K562 (cell line): ENCODE data around the gene AMN1. TPM values are rescaled to one million over a fixed set of nuclear protein-coding genes. Genes with fewer than 3 reads are reported as not detected.

Experiments used
- ATF7 ChIP-seq: fragments of 450-650 bp; IDR thresholded peaks from 2 replicates; pipeline ENCODE4 v1.7.1; 2014; ENCODE audit warnings: mild to moderate bottlenecking, moderate library complexity
- BRD9 ChIP-seq: fragments of 450-650 bp; IDR thresholded peaks from 2 replicates; pipeline ENCODE4 v1.6.1; 2018; ENCODE audit warnings: low read depth; ENCODE audit not compliant: partially characterized antibody
- CBX8 ChIP-seq: fragments of 200-600 bp; sonication (generic); IDR thresholded peaks from 2 replicates; pipeline ENCODE4 v1.6.1; 2012; ENCODE audit warnings: borderline replicate concordance, mixed run types, low read depth, mild to moderate bottlenecking, moderate library complexity, mixed read lengths, low read length, control low read depth, inconsistent platforms; ENCODE audit not compliant: poor library complexity, severe bottlenecking; ENCODE audit errors: extremely low read depth
- CEBPG ChIP-seq, 3 experiments: fragments of 200-800 bp in 1 of 3; sonication (Bioruptor generic) in 1 of 3; sonication (generic) in 1 of 3; formaldehyde crosslinking in 1 of 3; IDR thresholded peaks in 2 of 3; conservative IDR thresholded peaks in 1 of 3; 2 replicates each; pipeline versions ENCODE4 v1.6.1 to v1.8.0; 2016 to 2022; ENCODE audit warnings: missing compliant biosample characterization in 2 of 3, missing genetic modification characterization in 2 of 3, mild to moderate bottlenecking in 1 of 3, missing genetic modification reagents in 1 of 3
- EP400 ChIP-seq: fragments of 450-650 bp; IDR thresholded peaks from 2 replicates; pipeline ENCODE4 v1.6.1; 2017; ENCODE audit warnings: antibody characterized with exemption, mild to moderate bottlenecking, moderate library complexity
- FOXM1 ChIP-seq, 2 experiments: fragments of 450-650 bp in 1 of 2; sonication (generic) in 1 of 2; formaldehyde crosslinking in 1 of 2; IDR thresholded peaks; 2 replicates each; pipeline versions ENCODE4 v1.6.1 to v1.9.0; 2017 to 2022; ENCODE audit warnings: low read depth in 2 of 2, mild to moderate bottlenecking in 2 of 2, missing genetic modification reagents in 1 of 2, moderate library complexity in 1 of 2
- KAT7 ChIP-seq: sonication (generic); formaldehyde crosslinking; IDR thresholded peaks from 2 replicates; pipeline ENCODE4 v1.8.0; 2022; ENCODE audit warnings: missing genetic modification reagents, mild to moderate bottlenecking, borderline replicate concordance
- KDM1A ChIP-seq, 2 experiments: fragments of 450-650 bp; IDR thresholded peaks; 2 replicates each; pipeline ENCODE4 v1.6.1; 2016; ENCODE audit warnings: mild to moderate bottlenecking in 2 of 2
- RAD21 ChIP-seq, 2 experiments: fragments of 250-450 bp in 1 of 2; fragments of 450-650 bp in 1 of 2; sonication (Bioruptor Pico) in 1 of 2; formaldehyde crosslinking in 1 of 2; IDR thresholded peaks in 1 of 2; conservative IDR thresholded peaks in 1 of 2; 2 replicates each; pipeline versions ENCODE4 v1.4.0 to v1.8.0; 2020 to 2022; ENCODE audit warnings: mild to moderate bottlenecking in 2 of 2, moderate library complexity in 1 of 2
- ZNF175 ChIP-seq: fragments of 200-800 bp; sonication (Bioruptor generic); IDR thresholded peaks from 2 replicates; pipeline ENCODE4 v1.6.1; 2016; ENCODE audit warnings: low read depth, mild to moderate bottlenecking, missing genetic modification characterization, missing compliant biosample characterization
- ZNF197 ChIP-seq: fragments of 200-800 bp; sonication (Bioruptor generic); IDR thresholded peaks from 2 replicates; pipeline ENCODE4 v1.6.1; 2016; ENCODE audit warnings: low read depth, missing genetic modification characterization, missing compliant biosample characterization
- ZNF551 ChIP-seq: fragments of 250-450 bp; sonication (Bioruptor Pico); IDR thresholded peaks from 2 replicates; pipeline ENCODE4 v1.5.0; 2021; ENCODE audit warnings: mild to moderate bottlenecking, moderate library complexity
- ZNF707 ChIP-seq: fragments of 250-450 bp; sonication (Bioruptor Pico); conservative IDR thresholded peaks from 2 replicates; pipeline ENCODE4 v1.8.0; 2022; ENCODE audit warnings: inconsistent platforms, mild to moderate bottlenecking, moderate library complexity
- ZNF717 ChIP-seq: fragments of 250-450 bp; sonication (Bioruptor Pico); IDR thresholded peaks from 2 replicates; pipeline ENCODE4 v1.5.0; 2021
- ZNF785 ChIP-seq: fragments of 250-450 bp; sonication (Bioruptor Pico); IDR thresholded peaks from 2 replicates; pipeline ENCODE4 v1.4.0; 2020; ENCODE audit warnings: mild to moderate bottlenecking
- polyA plus RNA-seq, 8 experiments: library from polyadenylated mRNA; depleted of rRNA in 4 of 8; stranded (reverse) in 5 of 8; unstranded in 3 of 8; fragments of >200 nt; fragmentation: Nextera tagmentation in 2 of 8; fragmentation: Illumina TruSeq in 1 of 8; extraction: Ambion mirVana in 2 of 8; extraction: Trizol in 1 of 8; gene quantifications; 2 replicates each; pipeline versions ENCODE4 v1.2.1 to v1.2.3, GENCODE V29; 2011 to 2014; ENCODE audit warnings: inconsistent platforms in 1 of 8, missing spikeins in 1 of 8
- total RNA-seq, 7 experiments: library from RNA; depleted of rRNA in 6 of 7; stranded (reverse); fragments of >200 nt in 6 of 7; fragmentation: Illumina TruSeq in 2 of 7; extraction: Trizol in 2 of 7; gene quantifications; 2 replicates each; pipeline versions ENCODE4 v1.2.1 to v1.2.3, GENCODE V29; 2011 to 2021; ENCODE audit warnings: low replicate concordance in 1 of 7
- TF ChIP-seq, protein P1 (sequence below): fragments of 450-650 bp; IDR thresholded peaks from 2 replicates; pipeline ENCODE4 v1.6.1; 2018; ENCODE audit not compliant: partially characterized antibody
- TF ChIP-seq, protein P2 (sequence below): sonication (generic); formaldehyde crosslinking; IDR thresholded peaks from 2 replicates; pipeline ENCODE4 v1.8.1; 2023; ENCODE audit warnings: mild to moderate bottlenecking, missing genetic modification reagents
- TF ChIP-seq, protein P3 (sequence below): IDR thresholded peaks from 2 replicates; pipeline ENCODE4 v1.6.1; 2011; ENCODE audit warnings: borderline replicate concordance, low read depth, mild to moderate bottlenecking, moderate library complexity, low read length; ENCODE audit not compliant: insufficient read depth, poor library complexity, severe bottlenecking

Gene AMN1
- total and polyA plus RNA-seq, 9 of the 15 experiments (the other 6 are each of a cell fraction or from before 2014, with no cell fraction given) = 5.2 to 27.6 (median 13.0) TPM

DNA sequence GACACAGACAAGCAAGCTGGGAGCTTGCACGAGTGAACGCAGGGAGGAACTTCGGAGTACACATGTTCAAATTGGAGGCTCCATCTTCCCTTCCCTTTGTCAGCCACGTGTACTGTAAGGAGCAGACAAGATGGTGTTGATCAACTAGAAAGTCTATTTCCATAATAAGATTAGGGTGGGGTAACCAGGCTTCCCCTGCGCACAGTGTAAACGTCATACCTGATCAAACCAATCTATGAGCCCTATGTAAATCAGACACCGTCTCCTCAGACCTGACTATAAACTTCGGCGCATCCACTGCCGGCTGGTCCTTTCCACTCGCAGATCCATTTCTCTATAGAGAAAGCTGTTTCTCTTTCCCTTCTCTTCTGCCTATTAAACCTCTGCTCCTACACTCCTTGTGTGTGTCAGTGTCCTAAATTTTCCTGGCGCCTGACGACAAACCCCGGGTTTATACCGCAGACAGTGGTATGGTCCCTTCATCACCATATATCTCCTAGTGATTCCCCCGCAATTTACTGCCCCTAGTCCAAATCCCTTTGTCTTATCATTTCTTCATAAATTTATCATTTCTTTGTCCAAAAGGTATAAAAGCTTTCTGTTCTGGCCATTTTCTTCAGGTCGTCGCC, 76.8 kb downstream of the AMN1 start (continued):
- TF ChIP-seq, protein P1, sequence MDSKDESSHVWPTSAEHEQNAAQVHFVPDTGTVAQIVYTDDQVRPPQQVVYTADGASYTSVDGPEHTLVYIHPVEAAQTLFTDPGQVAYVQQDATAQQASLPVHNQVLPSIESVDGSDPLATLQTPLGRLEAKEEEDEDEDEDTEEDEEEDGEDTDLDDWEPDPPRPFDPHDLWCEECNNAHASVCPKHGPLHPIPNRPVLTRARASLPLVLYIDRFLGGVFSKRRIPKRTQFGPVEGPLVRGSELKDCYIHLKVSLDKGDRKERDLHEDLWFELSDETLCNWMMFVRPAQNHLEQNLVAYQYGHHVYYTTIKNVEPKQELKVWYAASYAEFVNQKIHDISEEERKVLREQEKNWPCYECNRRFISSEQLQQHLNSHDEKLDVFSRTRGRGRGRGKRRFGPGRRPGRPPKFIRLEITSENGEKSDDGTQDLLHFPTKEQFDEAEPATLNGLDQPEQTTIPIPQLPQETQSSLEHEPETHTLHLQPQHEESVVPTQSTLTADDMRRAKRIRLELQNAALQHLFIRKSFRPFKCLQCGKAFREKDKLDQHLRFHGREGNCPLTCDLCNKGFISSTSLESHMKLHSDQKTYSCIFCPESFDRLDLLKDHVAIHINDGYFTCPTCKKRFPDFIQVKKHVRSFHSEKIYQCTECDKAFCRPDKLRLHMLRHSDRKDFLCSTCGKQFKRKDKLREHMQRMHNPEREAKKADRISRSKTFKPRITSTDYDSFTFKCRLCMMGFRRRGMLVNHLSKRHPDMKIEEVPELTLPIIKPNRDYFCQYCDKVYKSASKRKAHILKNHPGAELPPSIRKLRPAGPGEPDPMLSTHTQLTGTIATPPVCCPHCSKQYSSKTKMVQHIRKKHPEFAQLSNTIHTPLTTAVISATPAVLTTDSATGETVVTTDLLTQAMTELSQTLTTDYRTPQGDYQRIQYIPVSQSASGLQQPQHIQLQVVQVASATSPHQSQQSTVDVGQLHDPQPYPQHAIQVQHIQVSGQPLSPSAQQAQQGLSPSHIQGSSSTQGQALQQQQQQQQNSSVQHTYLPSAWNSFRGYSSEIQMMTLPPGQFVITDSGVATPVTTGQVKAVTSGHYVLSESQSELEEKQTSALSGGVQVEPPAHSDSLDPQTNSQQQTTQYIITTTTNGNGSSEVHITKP = peak; percentile 96
- TF ChIP-seq BRD9 (no peak), ZNF717 (CRISPR knock-in tag) (no peak), CBX8 (no peak), ATF7 (peak; percentile 14; the same call in 1 of the 2 replicates), ZNF197 (CRISPR knock-in tag) (no peak), CEBPG (CRISPR knock-in tag; IDR thresholded peaks at IDR 0.05) (no peak), CEBPG (tag; conservative IDR thresholded peaks at IDR 0.05 in 1 of 2, IDR thresholded peaks at IDR 0.05 in 1 of 2) (no peak), RAD21 (CRISPR knock-in tag; conservative IDR thresholded peaks at IDR 0.05 in 1 of 2, IDR thresholded peaks at IDR 0.05 in 1 of 2) (no peak), ZNF785 (CRISPR knock-in tag) (no peak), KAT7 (CRISPR knock-in tag) (no peak), FOXM1 (IDR thresholded peaks at IDR 0.05; ENCODE audit: low read depth) (no peak), FOXM1 (CRISPR knock-in tag; IDR thresholded peaks at IDR 0.05; ENCODE audit: low read depth) (no peak), ZNF707 (CRISPR knock-in tag) (no peak), ZNF175 (CRISPR knock-in tag) (no peak), KDM1A (IDR thresholded peaks at IDR 0.05) (no peak), ZNF551 (CRISPR knock-in tag) (no peak), EP400 (peak; percentile 60)
- TF ChIP-seq, protein P2, sequence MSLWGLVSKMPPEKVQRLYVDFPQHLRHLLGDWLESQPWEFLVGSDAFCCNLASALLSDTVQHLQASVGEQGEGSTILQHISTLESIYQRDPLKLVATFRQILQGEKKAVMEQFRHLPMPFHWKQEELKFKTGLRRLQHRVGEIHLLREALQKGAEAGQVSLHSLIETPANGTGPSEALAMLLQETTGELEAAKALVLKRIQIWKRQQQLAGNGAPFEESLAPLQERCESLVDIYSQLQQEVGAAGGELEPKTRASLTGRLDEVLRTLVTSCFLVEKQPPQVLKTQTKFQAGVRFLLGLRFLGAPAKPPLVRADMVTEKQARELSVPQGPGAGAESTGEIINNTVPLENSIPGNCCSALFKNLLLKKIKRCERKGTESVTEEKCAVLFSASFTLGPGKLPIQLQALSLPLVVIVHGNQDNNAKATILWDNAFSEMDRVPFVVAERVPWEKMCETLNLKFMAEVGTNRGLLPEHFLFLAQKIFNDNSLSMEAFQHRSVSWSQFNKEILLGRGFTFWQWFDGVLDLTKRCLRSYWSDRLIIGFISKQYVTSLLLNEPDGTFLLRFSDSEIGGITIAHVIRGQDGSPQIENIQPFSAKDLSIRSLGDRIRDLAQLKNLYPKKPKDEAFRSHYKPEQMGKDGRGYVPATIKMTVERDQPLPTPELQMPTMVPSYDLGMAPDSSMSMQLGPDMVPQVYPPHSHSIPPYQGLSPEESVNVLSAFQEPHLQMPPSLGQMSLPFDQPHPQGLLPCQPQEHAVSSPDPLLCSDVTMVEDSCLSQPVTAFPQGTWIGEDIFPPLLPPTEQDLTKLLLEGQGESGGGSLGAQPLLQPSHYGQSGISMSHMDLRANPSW (CRISPR knock-in tag) = no peak
- TF ChIP-seq, protein P3, sequence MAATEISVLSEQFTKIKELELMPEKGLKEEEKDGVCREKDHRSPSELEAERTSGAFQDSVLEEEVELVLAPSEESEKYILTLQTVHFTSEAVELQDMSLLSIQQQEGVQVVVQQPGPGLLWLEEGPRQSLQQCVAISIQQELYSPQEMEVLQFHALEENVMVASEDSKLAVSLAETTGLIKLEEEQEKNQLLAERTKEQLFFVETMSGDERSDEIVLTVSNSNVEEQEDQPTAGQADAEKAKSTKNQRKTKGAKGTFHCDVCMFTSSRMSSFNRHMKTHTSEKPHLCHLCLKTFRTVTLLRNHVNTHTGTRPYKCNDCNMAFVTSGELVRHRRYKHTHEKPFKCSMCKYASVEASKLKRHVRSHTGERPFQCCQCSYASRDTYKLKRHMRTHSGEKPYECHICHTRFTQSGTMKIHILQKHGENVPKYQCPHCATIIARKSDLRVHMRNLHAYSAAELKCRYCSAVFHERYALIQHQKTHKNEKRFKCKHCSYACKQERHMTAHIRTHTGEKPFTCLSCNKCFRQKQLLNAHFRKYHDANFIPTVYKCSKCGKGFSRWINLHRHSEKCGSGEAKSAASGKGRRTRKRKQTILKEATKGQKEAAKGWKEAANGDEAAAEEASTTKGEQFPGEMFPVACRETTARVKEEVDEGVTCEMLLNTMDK = no peak
